H1 (cell line): Measurements from ENCODE around the gene C19orf85. TPM values are rescaled to one million over a fixed set of nuclear protein-coding genes. Genes with fewer than 3 reads are reported as not detected.

Experiments used
- CHD2 ChIP-seq: IDR thresholded peaks from 2 replicates; pipeline ENCODE4 v1.6.1; 2012; ENCODE audit warnings: low read length, improper control_type of control experiment
- CHD7 ChIP-seq: fragments of 300-600 bp; sonication (generic); IDR thresholded peaks from 2 replicates; pipeline ENCODE4 v1.7.1; 2012; ENCODE audit warnings: low read length, moderate library complexity, mild to moderate bottlenecking, inconsistent platforms; ENCODE audit not compliant: insufficient replicate concordance
- CREB1 ChIP-seq: IDR thresholded peaks from 2 replicates; pipeline ENCODE4 v1.6.1; 2012; ENCODE audit warnings: inconsistent platforms
- FOSL1 ChIP-seq: IDR thresholded peaks from 2 replicates; pipeline ENCODE4 v1.6.1; 2011; ENCODE audit warnings: mild to moderate bottlenecking, low read depth, low read length, moderate library complexity; ENCODE audit not compliant: insufficient read depth
- KDM1A ChIP-seq: fragments of 200-600, 300-600 bp; sonication (generic); IDR thresholded peaks from 2 replicates; pipeline ENCODE4 v1.7.1; 2016; ENCODE audit warnings: mild to moderate bottlenecking, low read length, borderline replicate concordance
- POLR2A ChIP-seq, 2 experiments: IDR thresholded peaks; 1 replicate in 1 of 2; 2 replicates in 1 of 2; pipeline ENCODE4 v1.6.1; 2011; ENCODE audit warnings: low read depth in 2 of 2, low read length in 2 of 2, mild to moderate bottlenecking in 2 of 2; ENCODE audit errors: control extremely low read depth in 1 of 2
- RBBP5 ChIP-seq: IDR thresholded peaks from 2 replicates; pipeline ENCODE4 v1.7.1; 2012; ENCODE audit warnings: low read depth, mild to moderate bottlenecking, inconsistent platforms, low read length, moderate library complexity, borderline replicate concordance
- TAF1 ChIP-seq: IDR thresholded peaks from 2 replicates; pipeline ENCODE4 v1.6.1; 2011; ENCODE audit warnings: mild to moderate bottlenecking, low read depth, low read length
- TEAD4 ChIP-seq: IDR thresholded peaks from 2 replicates; pipeline ENCODE4 v1.6.1; 2012; ENCODE audit warnings: low read depth, low read length, inconsistent platforms, mixed read lengths
- ZNF274 ChIP-seq: IDR thresholded peaks from 2 replicates; pipeline ENCODE4 v1.7.0; 2012; ENCODE audit warnings: low read length, borderline replicate concordance; ENCODE audit errors: extremely low read depth
- polyA plus RNA-seq, 7 experiments: library from polyadenylated mRNA; depleted of rRNA in 3 of 7; stranded (reverse) in 5 of 7; unstranded in 2 of 7; fragments of >200 nt in 5 of 7; fragments of 200-250 nt in 2 of 7; gene quantifications; 1 replicate in 5 of 7; 2 replicates in 1 of 7; 4 replicates in 1 of 7; pipeline versions ENCODE4 v1.2.1 to v1.2.3, GENCODE V29; 2011 to 2013; ENCODE audit warnings: missing spikeins in 2 of 7, mixed read lengths in 2 of 7
- total RNA-seq: library from RNA; stranded (reverse); fragmentation: NEBNext Ultra II Directional; extraction: Animal tissue kit (Norgen Biotek cat#: 25700); gene quantifications from 2 replicates; pipeline ENCODE4 v1.2.1, GENCODE V29; 2021

The C19orf85 gene
- total and polyA plus RNA-seq, 2 of the 8 experiments (the other 6 are each of a cell fraction or from before 2014, with no cell fraction given): 2.2 to 3.2 TPM

DNA sequence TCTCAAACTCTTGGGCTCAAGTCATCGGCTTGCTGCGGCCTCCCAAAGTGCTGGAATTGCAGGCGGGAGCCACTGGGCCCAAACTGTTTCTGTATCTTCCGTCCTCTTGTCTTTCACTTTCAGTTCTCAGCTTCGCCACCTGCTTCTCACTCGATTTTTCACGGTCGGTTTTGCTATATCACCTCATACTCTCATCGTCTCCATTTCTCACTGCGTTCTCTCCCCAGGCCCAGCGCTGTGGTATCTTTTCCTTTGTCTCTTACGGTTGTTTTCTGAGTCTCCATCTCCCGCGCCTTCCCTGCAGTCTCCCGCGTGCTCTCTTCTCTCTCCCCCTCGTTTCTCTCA, 38.6 kb upstream of the C19orf85 start (continued):
- no peak for TF ChIP-seq CHD7
- TF ChIP-seq FOSL1: no peak
- TF ChIP-seq RBBP5: no peak
- TF ChIP-seq ZNF274: no peak
- TF ChIP-seq KDM1A: no peak
- TF ChIP-seq CHD2: no peak
- TF ChIP-seq POLR2A (IDR thresholded peaks at IDR 0.05; ENCODE audit: control extremely low read depth in 1 of 2, low read depth in 2 of 2, low read length in 2 of 2): no peak
- no peak for TF ChIP-seq CREB1
- TF ChIP-seq TEAD4: no peak
- TF ChIP-seq TAF1: no peak
